Astrocyte of the cerebellum (primary cell): ENCODE data around the gene TXNL4B.

Source experiments
- DNase-seq: peaks from one replicate; pipeline ENCODE4 v3.0.0-alpha.2; 2011; ENCODE audit warnings: low read depth
- H3K4me3 ChIP-seq: 2 replicates; pipeline ENCODE4 v1.5.1; 2011; ENCODE audit warnings: mild to moderate bottlenecking, low read depth, low read length, moderate library complexity
- CTCF ChIP-seq: IDR thresholded peaks from 2 replicates; pipeline ENCODE4 v1.5.1; 2012; ENCODE audit warnings: low read length, low read depth, moderate library complexity, mild to moderate bottlenecking; ENCODE audit errors: missing control alignments
- in situ Hi-C: cut with HindIII; loops from 2 replicates; pipeline ENCODE4 v1.10.0; 2017; ENCODE audit warnings: low sequenced_read_pairs

The TXNL4B gene

DNA sequence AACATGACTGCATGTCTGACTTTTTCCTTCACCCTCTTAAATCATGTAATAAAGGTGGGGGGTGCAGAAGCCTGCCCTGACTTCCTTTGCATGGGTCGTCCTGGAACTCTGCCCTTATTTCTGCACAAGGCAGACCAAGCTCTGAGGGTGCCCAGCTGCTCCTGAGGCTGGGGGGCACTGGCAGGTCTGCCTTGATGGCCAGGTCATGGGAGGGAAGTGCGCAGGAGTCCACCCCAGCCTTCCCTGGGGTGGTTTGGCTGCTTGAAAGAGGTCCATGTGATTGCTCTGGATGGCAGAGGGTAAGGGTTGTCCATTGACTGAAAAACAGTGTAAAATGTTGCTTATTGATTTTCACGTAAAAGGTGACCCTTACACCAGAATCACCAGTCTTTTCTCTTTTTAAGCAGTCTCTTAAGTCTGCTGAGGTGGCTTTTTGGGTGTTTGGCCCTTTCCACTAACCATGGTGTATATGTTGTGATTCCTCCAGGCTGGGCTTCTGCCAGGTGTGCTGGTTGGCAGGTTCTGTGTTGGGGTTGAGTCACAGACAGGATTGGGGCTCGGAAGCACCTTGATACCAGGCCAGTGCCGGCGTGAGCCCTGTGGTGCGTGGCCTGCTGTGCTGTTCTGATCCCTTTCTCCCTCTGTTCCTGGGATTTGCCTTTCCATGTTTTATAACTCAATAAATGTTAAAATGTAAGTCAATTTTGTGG, 19.6 kb upstream of the TXNL4B start:
- in situ Hi-C loops: no loop called here
- no peak overlapping the region for H3K4me3 ChIP-seq
- TF ChIP-seq CTCF: no peak
- DNase-seq: no peak

GRCh38 chr16:72112452-72112792, 19.0 kb upstream of the TXNL4B start:
- no peak for TF ChIP-seq CTCF
- in situ Hi-C loops: no loop called here
- no peak overlapping the region for H3K4me3 ChIP-seq
- DNase-seq: no peak

DNA sequence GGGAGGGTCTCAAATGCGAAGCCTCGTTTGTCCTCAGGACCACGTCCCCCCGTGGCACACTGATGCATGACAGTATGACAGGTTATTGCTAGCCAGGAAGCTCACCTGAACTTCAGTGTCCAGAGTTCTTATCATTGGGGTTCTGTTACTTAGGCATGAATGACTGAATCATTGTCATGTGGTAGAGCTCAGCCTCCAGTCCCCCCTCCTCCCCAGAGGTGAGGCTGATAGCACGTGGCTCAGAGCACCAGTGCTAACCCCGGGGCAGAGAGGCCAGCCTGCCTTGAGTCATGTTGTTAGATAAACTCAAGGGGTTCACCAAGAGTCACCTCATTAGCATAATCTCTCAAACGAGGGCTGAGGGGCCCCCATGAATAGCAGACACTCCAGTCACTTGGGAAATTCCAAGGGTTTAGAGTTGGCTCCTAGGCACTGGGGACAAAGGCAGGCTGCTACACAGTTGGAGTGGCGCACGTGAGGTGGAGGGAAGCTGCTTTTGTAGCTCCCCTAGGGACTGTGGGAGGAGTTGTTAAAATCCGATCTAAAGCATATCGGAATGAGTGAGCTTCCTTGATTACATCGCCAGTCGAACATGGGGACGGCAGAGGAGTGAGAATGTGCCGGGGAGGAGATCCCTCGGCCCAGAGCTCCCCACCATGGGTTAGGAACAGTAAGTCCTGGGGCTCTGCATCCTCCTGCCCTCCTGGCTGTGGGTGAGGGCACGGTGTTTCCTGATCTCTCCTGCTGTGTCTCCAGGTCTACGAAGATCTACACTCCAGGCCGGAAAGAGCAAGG, 18.4 kb upstream of the TXNL4B start:
- DNase-seq: no peak
- TF ChIP-seq CTCF: no peak
- no peak overlapping the region for H3K4me3 ChIP-seq
- in situ Hi-C loops: no loop called here

- DNase-seq: no peak
- TF ChIP-seq CTCF: no peak
- in situ Hi-C loops: no loop called here
- no peak overlapping the region for H3K4me3 ChIP-seq
These were observed 17.5 kb upstream of the TXNL4B start for GRCh38 chr16:72110662-72111615.

- in situ Hi-C loops: no loop called here
- H3K4me3 ChIP-seq: no peak overlapping the region
- DNase-seq: no peak
- TF ChIP-seq CTCF: no peak
These were observed 16.6 kb upstream of the TXNL4B start for GRCh38 chr16:72109966-72110530.

- no peak overlapping the region for H3K4me3 ChIP-seq
- no peak for DNase-seq
- in situ Hi-C loops: no loop called here
- no peak for TF ChIP-seq CTCF
These were observed 15.9 kb upstream of the TXNL4B start for GRCh38 chr16:72109300-72109699.
